Panc1 (cell line): ENCODE data around the gene VEGFD. TPM values are rescaled to one million over a fixed set of nuclear protein-coding genes. Genes with fewer than 3 reads are reported as not detected.

Source experiments
- ATAC-seq: fragments of 200-7000 bp; cut with Tn5 transposase; 2 replicates; pipeline ENCODE4 v1.9.1; 2020; ENCODE audit warnings: mild to moderate bottlenecking, moderate library complexity
- BruUV-seq: library from RNA; stranded (reverse); fragments of 400-500 nt; replicated peaks from 2 replicates; lab custom pipeline; 2021; lab: Mats Ljungman, UMichigan
- CTCF ChIA-PET: fragments of 300-600 bp; sonication (Branson Sonifier 250); formaldehyde crosslinking; loops from one replicate; lab custom pipeline; 2022; ENCODE audit warnings: antibody characterized with exemption; lab: Charles Lee
- POLR2A ChIA-PET: fragments of 300-600 bp; sonication (Branson Sonifier 250); formaldehyde crosslinking; loops from one replicate; lab custom pipeline; 2022; ENCODE audit warnings: antibody characterized with exemption; lab: Charles Lee
- DNase-seq: peaks from one replicate; pipeline ENCODE4 v3.0.0-alpha.2; 2010; ENCODE audit warnings: low read depth, low spot score
- H3K27ac ChIP-seq: 2 replicates; pipeline ENCODE4 v1.5.1; 2011; ENCODE audit warnings: mild to moderate bottlenecking, low read length, inconsistent platforms
- H3K27me3 ChIP-seq: fragments of 200-500 bp; sonication (Bioruptor generic); 2 replicates; pipeline ENCODE4 v1.6.0; 2014; ENCODE audit warnings: low read length, inconsistent platforms; ENCODE audit not compliant: control insufficient read depth, insufficient read depth
- H3K36me3 ChIP-seq: fragments of 200-500 bp; sonication (Bioruptor generic); 2 replicates; pipeline ENCODE4 v1.5.1; 2014; ENCODE audit warnings: inconsistent platforms, mild to moderate bottlenecking, low read length, moderate library complexity; ENCODE audit not compliant: control insufficient read depth, insufficient read depth
- H3K4me1 ChIP-seq: 2 replicates; pipeline ENCODE4 v1.5.1; 2011; ENCODE audit warnings: inconsistent platforms, mild to moderate bottlenecking, low read length, moderate library complexity; ENCODE audit not compliant: control insufficient read depth, insufficient read depth
- H3K4me3 ChIP-seq, 2 experiments: 2 replicates each; pipeline ENCODE4 v1.5.1; 2011 to 2012; ENCODE audit warnings: low read depth in 2 of 2, low read length in 2 of 2, mild to moderate bottlenecking in 2 of 2, inconsistent platforms in 1 of 2, moderate library complexity in 1 of 2
- H3K9me3 ChIP-seq: fragments of 200-500 bp; sonication (Bioruptor generic); 2 replicates; pipeline ENCODE4 v1.5.1; 2014; ENCODE audit warnings: low read depth, mild to moderate bottlenecking, inconsistent platforms, low read length, moderate library complexity; ENCODE audit not compliant: control insufficient read depth, insufficient read depth
- POLR2AphosphoS5 ChIP-seq: IDR thresholded peaks from 2 replicates; pipeline ENCODE4 v1.6.1; 2012; ENCODE audit warnings: mild to moderate bottlenecking, low read depth, low read length, moderate library complexity
- SIN3A ChIP-seq: IDR thresholded peaks from 2 replicates; pipeline ENCODE4 v1.6.1; 2012; ENCODE audit warnings: low read depth, mild to moderate bottlenecking, low read length, moderate library complexity, borderline replicate concordance; ENCODE audit not compliant: insufficient read depth
- TCF7L2 ChIP-seq: IDR thresholded peaks from 2 replicates; pipeline ENCODE4 v1.6.1; 2011; ENCODE audit warnings: mild to moderate bottlenecking, low read depth, low read length, inconsistent platforms
- in situ Hi-C: cut with HindIII; loops from 2 replicates; pipeline ENCODE4 v1.10.0; 2016; ENCODE audit warnings: low sequenced_read_pairs, low pct_unique_long_range_greater_than_20kb
- intact Hi-C: fragments of 100-400 bp; cut with micrococcal nuclease; formaldehyde crosslinking; loops from one replicate; pipeline ENCODE4 v1.10.0; 2022; ENCODE audit not compliant: unreplicated experiment
- total RNA-seq: library from RNA; stranded (reverse); gene quantifications from one replicate; pipeline ENCODE4 v1.2.1, GENCODE V29; 2021; ENCODE audit not compliant: unreplicated experiment
- TF ChIP-seq, protein P1 (sequence below): fragments of 450-650 bp; IDR thresholded peaks from 2 replicates; pipeline ENCODE4 v1.5.1; 2017; ENCODE audit warnings: mild to moderate bottlenecking
- TF ChIP-seq, protein P2 (sequence below), 2 experiments: IDR thresholded peaks; 2 replicates each; pipeline ENCODE4 v1.6.1; 2011 to 2012; ENCODE audit warnings: low read depth in 2 of 2, control low read depth in 1 of 2, low read length in 1 of 2, mild to moderate bottlenecking in 1 of 2, moderate library complexity in 1 of 2; ENCODE audit not compliant: insufficient read depth in 1 of 2

The VEGFD gene
- total RNA-seq, 1 experiment from 2014 or later: not detected

DNA sequence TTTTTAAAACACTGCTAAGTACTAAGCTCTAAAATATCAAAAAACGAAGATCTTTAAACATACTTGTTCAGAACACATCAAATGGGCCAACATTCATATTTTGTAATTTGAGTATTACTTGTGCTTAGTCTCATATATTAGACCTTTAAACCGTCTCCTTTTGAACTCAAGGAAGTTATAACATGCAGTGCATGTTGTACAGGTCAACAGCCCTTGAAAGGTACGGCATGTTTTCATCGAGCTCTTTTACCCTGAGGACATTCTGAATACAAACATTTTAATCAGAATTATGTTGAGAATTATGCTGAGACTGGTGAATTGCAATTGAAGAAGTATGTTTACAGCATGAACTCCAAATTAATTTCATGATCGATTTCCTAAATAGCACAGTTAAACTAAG is 61.7 kb downstream of the VEGFD start:
- in situ Hi-C loops (no loop called here), intact Hi-C loops (no loop called here)
- no peaks in the 10 kb centered on the region for H3K9me3 ChIP-seq
- TF ChIP-seq, protein P1, sequence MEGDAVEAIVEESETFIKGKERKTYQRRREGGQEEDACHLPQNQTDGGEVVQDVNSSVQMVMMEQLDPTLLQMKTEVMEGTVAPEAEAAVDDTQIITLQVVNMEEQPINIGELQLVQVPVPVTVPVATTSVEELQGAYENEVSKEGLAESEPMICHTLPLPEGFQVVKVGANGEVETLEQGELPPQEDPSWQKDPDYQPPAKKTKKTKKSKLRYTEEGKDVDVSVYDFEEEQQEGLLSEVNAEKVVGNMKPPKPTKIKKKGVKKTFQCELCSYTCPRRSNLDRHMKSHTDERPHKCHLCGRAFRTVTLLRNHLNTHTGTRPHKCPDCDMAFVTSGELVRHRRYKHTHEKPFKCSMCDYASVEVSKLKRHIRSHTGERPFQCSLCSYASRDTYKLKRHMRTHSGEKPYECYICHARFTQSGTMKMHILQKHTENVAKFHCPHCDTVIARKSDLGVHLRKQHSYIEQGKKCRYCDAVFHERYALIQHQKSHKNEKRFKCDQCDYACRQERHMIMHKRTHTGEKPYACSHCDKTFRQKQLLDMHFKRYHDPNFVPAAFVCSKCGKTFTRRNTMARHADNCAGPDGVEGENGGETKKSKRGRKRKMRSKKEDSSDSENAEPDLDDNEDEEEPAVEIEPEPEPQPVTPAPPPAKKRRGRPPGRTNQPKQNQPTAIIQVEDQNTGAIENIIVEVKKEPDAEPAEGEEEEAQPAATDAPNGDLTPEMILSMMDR: no peak
- TF ChIP-seq SIN3A (no peak), TCF7L2 (no peak), POLR2AphosphoS5 (no peak)
- TF ChIP-seq, protein P2, sequence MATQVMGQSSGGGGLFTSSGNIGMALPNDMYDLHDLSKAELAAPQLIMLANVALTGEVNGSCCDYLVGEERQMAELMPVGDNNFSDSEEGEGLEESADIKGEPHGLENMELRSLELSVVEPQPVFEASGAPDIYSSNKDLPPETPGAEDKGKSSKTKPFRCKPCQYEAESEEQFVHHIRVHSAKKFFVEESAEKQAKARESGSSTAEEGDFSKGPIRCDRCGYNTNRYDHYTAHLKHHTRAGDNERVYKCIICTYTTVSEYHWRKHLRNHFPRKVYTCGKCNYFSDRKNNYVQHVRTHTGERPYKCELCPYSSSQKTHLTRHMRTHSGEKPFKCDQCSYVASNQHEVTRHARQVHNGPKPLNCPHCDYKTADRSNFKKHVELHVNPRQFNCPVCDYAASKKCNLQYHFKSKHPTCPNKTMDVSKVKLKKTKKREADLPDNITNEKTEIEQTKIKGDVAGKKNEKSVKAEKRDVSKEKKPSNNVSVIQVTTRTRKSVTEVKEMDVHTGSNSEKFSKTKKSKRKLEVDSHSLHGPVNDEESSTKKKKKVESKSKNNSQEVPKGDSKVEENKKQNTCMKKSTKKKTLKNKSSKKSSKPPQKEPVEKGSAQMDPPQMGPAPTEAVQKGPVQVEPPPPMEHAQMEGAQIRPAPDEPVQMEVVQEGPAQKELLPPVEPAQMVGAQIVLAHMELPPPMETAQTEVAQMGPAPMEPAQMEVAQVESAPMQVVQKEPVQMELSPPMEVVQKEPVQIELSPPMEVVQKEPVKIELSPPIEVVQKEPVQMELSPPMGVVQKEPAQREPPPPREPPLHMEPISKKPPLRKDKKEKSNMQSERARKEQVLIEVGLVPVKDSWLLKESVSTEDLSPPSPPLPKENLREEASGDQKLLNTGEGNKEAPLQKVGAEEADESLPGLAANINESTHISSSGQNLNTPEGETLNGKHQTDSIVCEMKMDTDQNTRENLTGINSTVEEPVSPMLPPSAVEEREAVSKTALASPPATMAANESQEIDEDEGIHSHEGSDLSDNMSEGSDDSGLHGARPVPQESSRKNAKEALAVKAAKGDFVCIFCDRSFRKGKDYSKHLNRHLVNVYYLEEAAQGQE (IDR thresholded peaks at IDR 0.05; ENCODE audit: insufficient read depth in 1 of 2, low read depth in 2 of 2, low read length in 1 of 2): no peak
- no peak overlapping the region for H3K27ac ChIP-seq
- H3K4me1 ChIP-seq: no peaks in the 10 kb centered on the region
- BruUV-seq: no TSS peak
- ATAC-seq (no peak), DNase-seq (no peak)
- no peaks in the 10 kb centered on the region for H3K27me3 ChIP-seq
- ChIA-PET POLR2A (no interaction called here), CTCF (no interaction called here)
- H3K4me3 ChIP-seq: no peak overlapping the region
- H3K36me3 ChIP-seq: no peaks in the 10 kb centered on the region

DNA sequence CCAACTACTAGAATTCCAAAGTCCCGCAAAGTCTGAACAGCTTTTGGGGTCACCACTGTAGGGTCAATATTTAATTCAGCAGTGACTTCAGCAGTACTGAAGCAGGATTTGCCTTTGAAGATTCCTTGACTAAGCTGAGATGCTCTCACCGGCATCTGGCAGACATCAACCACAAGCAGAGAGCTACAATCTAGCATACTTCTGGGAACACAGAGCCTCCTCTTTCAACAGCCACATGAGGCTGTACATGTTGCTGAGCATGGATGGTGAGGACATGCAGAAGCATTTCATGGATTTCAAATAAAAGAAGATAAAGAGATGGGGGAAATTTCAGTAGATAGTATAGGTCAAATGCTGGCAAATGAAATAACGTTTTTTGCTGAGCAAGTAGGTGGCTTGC is 62.1 kb downstream of the VEGFD start:
- no peaks in the 10 kb centered on the region for H3K36me3 ChIP-seq
- H3K27me3 ChIP-seq: no peaks in the 10 kb centered on the region
- no peaks in the 10 kb centered on the region for H3K4me1 ChIP-seq
- intact Hi-C loops: no loop called here
- no peak overlapping the region for H3K4me3 ChIP-seq
- ChIA-PET POLR2A (no interaction called here), CTCF (no interaction called here)
- no peak for ATAC-seq
- H3K9me3 ChIP-seq: no peaks in the 10 kb centered on the region
- H3K27ac ChIP-seq: no peak overlapping the region
- no peak for DNase-seq
- in situ Hi-C loops: no loop called here
- no TSS peak for BruUV-seq
- no peak for TF ChIP-seq POLR2AphosphoS5
- TF ChIP-seq, protein P2 (IDR thresholded peaks at IDR 0.05; ENCODE audit: insufficient read depth in 1 of 2, low read depth in 2 of 2, low read length in 1 of 2): no peak
- no peak for TF ChIP-seq SIN3A
- TF ChIP-seq TCF7L2: no peak
- TF ChIP-seq, protein P1: no peak
